ENCODE measurements around the gene ZBTB7C.

DNA sequence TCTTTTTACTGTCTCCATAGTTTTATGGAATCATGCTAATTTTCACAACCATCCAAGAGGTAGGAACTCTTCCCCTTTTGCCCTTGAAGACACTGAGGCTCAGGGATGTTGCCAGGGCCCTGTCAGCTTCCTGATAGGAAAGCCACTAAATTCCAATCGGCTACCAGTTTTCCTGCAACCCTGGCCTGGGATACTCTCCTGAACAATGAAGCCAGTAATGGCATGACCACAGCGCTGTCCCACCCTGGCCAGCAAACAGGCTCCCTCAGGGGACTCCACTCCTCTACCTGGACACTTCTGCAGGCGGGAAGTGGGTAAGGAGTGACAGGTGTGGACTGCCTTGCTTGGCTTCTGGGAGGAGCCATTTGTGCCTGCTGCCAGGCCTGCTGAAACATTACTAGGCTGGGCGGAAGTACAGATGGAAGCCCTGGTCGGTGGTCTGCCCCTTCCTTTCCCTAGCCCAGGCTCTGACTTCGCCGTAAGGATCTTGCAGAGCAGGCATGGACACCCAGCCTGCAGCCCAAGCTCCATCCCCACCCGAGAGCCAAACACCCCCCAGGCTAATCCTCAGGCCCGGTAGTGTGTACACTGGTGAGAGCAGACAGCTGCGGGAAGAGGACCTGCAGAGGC is 400.0 kb downstream of the ZBTB7C start:
- TF ChIP-seq, protein P1, sequence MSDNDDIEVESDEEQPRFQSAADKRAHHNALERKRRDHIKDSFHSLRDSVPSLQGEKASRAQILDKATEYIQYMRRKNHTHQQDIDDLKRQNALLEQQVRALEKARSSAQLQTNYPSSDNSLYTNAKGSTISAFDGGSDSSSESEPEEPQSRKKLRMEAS (IDR thresholded peaks at IDR 0.05) = no peak
- no peak for TF ChIP-seq SREBF2 (IDR thresholded peaks at IDR 0.05)
- TF ChIP-seq, protein P2, sequence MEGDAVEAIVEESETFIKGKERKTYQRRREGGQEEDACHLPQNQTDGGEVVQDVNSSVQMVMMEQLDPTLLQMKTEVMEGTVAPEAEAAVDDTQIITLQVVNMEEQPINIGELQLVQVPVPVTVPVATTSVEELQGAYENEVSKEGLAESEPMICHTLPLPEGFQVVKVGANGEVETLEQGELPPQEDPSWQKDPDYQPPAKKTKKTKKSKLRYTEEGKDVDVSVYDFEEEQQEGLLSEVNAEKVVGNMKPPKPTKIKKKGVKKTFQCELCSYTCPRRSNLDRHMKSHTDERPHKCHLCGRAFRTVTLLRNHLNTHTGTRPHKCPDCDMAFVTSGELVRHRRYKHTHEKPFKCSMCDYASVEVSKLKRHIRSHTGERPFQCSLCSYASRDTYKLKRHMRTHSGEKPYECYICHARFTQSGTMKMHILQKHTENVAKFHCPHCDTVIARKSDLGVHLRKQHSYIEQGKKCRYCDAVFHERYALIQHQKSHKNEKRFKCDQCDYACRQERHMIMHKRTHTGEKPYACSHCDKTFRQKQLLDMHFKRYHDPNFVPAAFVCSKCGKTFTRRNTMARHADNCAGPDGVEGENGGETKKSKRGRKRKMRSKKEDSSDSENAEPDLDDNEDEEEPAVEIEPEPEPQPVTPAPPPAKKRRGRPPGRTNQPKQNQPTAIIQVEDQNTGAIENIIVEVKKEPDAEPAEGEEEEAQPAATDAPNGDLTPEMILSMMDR (IDR thresholded peaks at IDR 0.05) = no peak
- TF ChIP-seq HDAC2 (IDR thresholded peaks at IDR 0.05) = no peak
- TF ChIP-seq, protein P3, sequence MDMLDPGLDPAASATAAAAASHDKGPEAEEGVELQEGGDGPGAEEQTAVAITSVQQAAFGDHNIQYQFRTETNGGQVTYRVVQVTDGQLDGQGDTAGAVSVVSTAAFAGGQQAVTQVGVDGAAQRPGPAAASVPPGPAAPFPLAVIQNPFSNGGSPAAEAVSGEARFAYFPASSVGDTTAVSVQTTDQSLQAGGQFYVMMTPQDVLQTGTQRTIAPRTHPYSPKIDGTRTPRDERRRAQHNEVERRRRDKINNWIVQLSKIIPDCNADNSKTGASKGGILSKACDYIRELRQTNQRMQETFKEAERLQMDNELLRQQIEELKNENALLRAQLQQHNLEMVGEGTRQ (IDR thresholded peaks at IDR 0.05) = no peak
- no peak for TF ChIP-seq HOXA7 (CRISPR knock-in tag; IDR thresholded peaks at IDR 0.05)
- TF ChIP-seq POLR2A (IDR thresholded peaks at IDR 0.05; ENCODE audit: low read length) = no peak
- no peak for TF ChIP-seq ZFP36 (IDR thresholded peaks at IDR 0.05; ENCODE audit: borderline replicate concordance, partially characterized antibody)
- no peak for TF ChIP-seq SMC3 (IDR thresholded peaks at IDR 0.05)
- no peak for TF ChIP-seq CEBPB (IDR thresholded peaks at IDR 0.05)

All from A549 (cell line).